HG03342 (cell line): Measurements from ENCODE around the gene ITSN1.
"Not testable (repeated sequence)": the region's sequence is repeated elsewhere in the genome, so short reads cannot be mapped to it uniquely, and the experiment has no call there.

Experiments
- ATAC-seq: cut with Tn5 transposase; IDR thresholded peaks from one replicate; pipeline ENCODE4 v1.9.1; 2021; ENCODE audit warnings: mild to moderate bottlenecking, moderate library complexity; ENCODE audit not compliant: unreplicated experiment

ITSN1 gene

DNA sequence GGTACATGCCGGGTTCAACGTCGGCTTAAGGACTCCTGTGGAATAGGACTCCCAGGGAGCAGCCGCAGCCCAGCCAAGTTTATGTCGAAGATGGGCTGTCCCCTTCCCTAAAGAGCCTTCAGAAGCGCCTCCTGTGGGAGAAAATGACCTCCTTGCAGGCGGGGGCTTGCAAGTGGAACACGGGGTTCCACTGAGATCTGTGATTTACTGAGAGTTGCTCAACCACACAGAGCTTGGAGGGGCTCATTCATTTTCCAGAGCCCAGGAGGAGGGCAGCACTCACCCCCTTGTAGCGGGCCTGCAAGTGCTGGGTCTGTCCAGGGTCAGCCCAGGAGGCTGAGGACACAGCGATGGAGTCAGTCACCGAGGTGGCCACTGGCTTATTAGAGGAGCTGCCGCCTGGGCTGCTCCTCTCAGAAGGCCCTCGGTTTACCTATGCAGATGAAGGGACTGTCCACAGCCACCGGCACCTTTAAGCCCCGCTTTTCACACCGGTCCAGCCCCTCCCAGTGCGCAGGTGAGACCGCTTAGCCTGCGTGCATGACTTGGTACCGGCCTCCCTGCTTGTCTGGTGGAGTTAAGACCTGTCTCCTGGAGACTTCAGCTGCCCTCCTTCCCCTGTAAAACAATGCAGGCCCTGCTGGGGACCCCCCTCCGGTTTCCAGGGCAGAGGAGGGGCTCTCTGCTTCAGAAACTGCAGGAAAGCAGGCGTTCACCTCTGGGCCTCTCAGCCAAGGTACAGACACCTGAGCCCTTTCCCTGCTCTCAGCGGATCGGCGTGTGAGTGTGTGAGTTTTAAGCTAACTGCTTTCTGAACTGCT, 215.8 kb downstream of the ITSN1 start:
- ATAC-seq, result no peak

DNA sequence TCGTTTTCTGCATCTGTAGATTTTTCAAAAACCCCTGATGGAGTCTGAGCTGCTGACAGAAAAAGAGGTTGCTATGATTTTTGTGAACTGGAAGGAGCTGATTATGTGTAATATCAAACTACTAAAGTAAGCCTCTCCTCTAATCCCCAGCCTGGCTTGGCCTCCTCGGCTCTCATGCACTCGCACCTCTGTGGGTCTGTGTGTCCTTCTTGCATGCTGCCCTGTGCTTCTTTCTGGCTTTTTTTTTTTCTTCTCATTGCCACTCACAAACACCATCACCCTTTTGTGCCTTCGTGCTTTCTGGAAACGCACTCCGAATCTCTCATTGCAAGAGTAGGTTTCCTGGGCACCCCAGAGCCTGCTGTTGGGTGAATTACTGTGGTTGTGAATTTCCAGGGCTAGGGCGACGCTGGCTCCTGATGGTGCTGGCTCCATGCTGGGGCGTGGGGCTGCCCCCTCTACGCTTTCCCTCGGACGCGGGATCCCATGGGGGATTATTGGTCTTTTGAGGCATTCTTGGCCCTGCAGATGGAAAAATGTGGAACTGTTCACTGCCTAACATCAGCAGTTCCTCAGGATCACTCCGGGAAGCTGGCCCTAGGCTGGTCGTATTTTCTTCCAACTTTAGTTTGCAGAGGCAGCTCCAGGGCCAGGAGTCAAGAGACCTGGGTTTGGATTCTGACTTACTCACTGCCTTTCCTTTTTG, 216.5 kb downstream of the ITSN1 start:
- ATAC-seq, result no peak

DNA sequence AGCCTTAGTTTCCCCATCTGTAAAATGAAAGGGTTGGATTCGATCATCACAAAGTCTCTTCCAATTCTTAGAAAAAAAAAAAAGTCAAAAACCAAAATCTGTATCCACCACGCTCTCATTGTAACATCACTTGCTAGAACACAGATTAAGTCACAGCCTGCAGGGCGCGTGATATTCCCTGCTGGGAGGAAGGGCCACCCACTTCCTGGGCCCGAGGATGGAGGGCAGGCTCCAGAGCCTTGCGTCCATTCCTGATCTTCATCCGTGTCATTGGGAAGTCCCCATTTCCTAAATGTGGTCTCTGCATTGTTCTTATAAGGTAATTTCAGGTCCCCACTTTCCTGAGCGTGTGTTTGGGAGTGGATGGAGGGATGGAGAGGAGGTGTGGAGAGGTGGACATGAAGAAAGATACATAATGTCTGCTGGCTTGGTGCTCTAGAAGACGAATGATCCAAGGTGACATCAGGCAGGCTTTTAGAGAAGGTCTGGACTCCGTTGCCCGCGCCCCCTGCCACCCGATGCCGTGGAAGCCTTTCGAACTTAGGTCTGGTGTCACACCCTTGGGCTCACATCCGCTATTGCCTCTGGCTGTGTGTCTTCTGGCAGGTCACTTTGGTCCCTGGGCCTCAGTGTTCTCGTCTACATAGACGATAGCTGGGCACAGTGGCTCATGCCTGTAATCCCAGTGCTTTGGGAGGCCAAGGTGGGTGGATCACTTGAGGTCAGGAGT, 217.2 kb downstream of the ITSN1 start:
- ATAC-seq, result no peak

DNA sequence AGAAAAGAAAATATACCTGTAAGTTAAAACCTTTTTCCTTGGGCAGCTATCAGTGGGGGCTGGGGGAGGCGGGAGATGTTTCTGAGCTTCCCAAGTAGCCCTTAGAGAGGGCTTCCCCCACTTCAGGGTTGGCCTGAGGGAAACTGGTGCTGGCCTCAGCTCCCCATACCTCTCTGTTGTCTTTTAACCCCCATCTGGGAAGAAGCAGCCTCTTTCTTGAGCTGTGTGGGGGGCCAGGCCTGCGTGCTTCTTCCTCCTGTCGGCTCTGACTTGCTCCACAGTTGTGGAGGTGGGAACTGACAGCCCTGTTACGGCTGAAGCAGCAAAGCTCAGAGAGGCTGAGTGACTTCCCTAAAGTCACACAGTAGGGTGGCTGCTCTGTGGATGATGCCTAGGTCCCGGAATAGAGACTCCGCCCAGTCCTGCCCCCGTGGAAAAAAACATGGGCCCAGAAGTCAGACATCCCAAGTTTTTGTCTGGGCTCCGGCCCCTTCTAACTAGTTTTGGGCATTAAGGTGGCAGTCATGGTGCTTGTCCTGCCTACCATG, 218.1 kb downstream of the ITSN1 start:
- no peak for ATAC-seq

DNA sequence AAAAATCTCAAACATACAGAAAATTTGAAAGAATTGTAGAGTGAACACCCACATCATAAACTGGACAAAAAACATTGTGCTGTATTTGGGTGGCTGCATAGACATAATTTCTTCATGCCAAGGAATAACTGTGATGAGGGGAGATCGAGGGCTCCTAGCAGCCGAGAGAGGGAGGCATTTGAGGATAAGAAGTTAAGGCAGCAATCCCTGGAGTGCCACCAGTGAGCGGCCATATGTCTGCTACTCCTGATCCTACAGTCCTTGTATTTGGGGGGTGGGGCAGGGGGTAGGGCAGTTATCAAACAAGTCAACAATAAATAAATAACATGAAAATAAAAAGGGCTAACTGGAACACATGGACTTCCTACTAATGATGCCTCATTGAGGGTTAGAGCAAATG, 218.8 kb downstream of the ITSN1 start:
- no peak for ATAC-seq

DNA sequence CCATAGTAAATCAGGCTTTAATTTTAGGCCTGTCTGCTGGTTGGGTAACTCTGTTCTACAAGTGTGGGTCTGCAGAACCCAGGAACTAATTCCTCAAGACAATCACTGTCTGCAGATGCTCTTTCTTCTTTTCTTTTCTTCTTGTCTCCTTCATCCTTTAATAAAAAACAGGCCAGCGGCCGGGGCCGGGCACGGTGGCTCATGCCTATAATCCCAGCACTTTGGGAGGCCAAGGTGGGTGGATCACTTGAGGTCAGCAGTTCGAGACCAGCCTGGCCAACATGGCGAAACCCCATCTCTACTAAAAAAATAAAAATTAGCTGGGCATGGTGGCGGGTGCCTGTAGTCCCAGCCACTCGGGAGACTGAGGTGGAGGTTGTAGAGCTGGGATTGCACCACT, 220.9 kb downstream of the ITSN1 start:
- ATAC-seq, result not testable (repeated sequence)

DNA sequence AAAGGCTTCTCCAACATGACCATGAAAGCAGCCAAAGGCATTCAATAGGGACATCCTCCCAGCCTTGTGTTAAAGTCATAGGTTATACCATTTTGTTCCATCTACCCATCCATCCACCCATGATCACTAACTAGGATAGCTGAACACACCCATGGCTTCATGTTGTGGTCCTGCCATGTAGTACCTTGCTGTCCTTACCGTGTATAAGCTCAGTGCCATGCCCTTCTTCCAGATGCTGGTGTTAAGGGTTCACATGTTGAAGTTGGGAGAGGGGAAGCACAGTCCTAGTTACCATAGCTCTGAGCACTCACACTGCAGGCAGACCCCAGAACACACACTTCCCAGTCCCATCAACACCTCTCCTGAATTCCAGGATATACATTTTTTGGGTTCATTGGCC, 221.8 kb downstream of the ITSN1 start:
- no peak for ATAC-seq

DNA sequence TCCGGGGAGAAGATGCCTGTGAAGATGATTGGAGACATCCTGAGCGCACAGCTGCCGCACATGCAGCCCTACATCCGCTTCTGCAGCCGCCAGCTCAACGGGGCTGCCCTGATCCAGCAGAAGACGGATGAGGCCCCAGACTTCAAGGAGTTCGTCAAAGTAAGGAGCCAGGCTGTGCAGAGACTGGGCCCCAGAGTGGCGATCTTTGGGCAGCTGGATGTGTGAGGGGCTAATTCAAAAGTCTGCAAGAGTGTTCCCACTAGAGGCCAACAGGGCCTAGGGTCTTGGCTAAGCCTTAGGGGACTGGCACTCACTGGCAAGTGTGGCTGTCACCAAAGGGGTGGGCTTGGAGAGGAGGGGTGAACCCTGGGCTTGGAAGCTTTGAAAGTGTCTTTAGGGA, 222.9 kb downstream of the ITSN1 start:
- ATAC-seq, result no peak

DNA sequence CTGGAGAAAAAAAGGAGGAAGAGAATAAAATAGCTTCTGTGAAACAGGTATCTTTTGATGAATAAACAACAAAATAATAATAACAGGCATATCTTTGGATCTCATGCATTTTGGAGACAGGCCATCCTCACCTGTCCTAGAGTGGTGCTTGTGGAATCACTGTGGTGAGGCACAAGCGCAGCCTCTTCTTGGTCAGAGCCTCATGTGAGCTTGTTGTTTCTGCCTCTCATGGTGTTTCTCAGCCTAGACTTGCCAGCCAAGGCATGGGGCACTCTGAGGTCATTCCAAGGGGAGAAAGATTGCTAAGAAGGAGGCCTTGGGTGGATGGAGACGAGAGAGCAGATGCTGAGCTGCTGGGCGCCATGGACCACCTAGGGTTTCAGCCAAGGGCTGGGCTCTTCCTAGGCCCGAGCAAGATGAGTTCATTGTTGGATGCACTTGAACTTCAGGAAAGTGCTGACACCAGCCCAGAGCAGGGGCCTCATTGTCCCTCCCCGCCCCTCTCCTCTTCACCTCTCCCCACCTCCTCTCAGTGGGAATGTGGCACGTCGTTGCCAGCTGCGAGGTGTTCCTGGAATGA, 223.8 kb downstream of the ITSN1 start:
- no peak for ATAC-seq

DNA sequence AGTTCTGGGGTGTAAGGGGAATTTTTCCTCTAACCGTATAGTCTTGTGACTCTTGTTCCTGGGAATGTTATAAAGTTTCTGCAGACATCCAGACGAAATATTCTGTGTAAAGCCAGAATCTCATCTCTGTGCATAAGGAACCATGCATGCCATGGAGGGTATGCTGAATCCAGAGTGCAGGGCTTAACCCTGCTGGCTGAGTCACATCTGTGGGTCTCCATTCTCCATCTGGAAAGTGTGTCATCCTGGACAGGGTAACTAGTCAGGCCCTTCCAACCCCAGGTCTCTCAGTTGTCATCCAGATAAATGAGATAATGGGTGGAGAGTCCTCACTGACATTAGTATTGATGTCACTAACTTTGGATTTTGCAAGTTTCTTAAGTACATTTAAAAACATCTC, 224.5 kb downstream of the ITSN1 start:
- no peak for ATAC-seq

DNA sequence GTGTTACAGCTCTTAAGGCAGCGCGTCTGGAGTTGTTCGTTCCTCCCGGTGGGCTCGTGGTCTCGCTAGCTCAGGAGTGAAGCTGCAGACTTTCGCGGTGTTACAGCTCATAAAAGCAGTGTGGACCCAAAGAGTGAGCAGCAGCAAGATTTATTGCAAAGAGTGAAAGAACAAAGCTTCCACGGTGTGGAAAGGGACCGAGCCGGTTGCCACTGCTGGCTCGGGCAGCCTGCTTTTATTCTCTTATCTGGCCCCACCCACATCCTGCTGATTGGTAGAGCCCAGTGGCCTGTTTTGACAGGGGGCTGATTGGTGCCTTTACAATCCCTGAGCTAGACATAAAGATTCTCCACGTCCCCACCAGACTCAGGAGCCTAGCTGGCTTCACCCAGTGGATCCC, 225.6 kb downstream of the ITSN1 start:
- not testable (repeated sequence) for ATAC-seq

DNA sequence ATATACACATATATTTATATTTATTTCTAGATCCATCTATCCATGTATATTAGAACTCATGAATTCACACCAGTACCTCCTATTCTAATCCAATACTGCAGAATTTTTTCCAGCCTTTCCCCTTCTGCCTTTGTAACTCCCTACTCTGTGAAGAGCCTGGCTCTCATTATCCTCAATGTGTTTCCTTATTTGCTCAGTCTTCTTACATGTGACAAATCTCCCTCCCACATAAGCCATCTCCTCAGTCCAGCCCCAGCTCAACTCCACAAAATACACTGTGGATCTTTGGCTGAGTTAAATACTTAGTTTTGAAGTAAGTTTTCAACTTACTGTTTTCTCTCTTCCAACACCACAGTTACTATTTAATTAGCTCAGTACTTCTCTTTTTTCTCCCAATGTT, 227.6 kb downstream of the ITSN1 start:
- no peak for ATAC-seq

DNA sequence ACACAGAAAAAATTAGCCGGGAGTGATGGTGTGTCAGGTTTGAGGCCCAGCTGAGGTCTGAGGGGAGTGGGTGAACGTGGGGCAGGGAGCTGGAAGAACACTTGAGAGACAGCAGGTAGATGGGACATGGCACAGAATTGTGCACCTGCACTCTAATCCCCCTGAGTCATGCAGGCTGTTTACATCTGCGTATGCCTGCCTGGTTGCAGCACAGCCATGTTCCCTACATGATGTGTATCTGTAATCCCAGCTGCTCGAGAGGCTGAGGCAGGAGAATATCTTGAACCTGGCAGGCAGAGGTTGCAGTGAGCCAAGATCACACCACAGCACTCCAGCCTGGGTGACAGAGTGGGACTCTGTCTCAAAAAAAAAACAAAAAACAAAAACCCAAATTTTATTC, 228.5 kb downstream of the ITSN1 start:
- no peak for ATAC-seq

DNA sequence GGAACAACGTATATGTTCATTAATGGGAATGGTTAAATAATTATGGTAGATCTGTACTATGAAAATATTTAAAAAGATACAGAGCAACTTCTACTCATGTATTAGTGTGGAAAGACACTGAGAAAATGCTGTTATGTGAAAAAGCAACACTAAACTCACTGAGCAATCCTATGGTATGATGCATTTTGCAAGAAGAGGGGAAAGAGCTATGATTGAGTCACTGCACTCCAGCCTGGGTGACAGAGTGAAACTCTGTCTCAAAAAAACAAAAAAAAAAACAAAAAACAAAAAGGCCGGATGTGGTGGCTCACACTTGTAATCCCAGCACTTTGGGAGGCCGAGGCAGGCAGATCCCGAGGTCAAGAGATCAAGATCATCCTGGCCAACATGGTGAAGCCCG, 228.9 kb downstream of the ITSN1 start:
- ATAC-seq, result no peak

DNA sequence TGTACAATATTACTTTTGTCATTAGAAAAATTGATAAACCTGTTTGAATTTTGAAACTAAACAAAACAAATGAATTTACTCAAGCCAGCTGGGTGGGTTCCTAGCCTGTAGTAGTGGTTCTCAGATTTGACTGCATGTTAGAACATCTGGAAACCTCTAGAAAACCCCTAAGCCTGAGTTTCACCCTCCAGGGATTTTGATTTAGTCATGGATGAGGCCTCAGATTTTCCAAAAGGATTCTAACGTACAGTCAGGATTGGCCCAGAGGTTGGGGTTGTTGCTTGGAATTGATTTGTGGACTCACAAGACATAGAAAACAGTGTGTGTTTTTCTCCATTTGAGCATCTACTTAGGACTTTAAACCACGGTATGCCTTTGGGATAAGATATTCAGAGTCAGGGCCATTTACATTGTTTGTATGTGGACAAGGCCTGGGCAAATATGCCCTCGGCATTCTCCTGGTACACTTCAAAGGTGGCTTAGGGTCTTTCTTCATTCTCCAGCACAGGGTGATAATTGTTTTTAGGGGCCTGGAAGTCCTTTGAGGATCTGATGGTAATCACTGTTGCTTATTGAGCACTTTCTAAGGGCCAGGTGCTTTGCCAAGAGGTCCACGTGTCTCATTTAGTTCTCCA, 230.7 kb downstream of the ITSN1 start:
- ATAC-seq, result no peak

DNA sequence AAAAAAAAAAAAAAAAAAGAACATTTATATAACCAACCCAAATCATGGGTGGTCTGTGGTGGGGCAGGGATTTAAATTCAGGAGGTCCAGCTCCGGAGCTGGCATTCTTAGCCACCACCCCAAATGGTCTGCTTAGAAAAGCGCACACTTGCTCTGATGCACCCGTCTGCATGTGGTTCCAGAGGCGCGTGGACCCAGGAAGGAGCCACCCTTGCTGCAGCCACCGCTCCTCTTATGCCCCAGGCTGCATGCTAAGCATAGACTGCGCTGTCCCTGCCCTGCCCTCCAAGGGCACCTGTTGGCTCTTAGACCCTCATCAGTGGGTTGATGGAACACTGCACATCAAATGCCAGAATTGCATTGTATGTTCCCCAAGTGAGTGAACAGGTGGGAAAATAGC, 231.9 kb downstream of the ITSN1 start:
- no peak for ATAC-seq

DNA sequence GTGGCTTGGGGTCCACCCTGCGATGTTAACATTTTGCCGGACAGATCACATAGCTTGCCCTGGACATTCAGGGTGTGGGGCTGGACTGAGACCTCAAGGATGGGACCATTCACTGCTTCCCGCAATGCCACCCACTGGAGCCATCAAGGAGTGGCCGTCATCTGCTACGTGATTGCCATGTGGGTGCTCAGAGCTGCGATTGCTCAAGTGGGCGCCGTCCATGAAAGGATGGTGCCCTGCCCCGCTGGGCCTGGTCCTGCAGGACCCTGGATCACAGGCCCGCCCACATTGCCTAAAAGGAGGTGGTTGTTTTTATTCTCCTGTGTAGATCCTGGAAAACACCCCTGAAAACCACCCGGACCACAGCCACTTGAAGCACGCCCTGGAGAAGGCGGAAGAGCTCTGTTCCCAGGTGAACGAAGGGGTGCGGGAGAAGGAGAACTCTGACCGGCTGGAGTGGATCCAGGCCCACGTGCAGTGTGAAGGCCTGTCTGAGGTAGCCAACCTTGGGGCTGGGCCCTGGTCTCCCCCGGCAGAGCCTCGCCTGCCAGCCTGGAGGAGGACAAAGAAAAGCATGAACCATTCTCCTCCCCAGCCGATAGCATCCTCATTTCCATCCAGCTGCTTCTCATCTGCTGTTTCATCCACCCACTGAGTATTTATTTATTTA, 232.9 kb downstream of the ITSN1 start:
- no peak for ATAC-seq

DNA sequence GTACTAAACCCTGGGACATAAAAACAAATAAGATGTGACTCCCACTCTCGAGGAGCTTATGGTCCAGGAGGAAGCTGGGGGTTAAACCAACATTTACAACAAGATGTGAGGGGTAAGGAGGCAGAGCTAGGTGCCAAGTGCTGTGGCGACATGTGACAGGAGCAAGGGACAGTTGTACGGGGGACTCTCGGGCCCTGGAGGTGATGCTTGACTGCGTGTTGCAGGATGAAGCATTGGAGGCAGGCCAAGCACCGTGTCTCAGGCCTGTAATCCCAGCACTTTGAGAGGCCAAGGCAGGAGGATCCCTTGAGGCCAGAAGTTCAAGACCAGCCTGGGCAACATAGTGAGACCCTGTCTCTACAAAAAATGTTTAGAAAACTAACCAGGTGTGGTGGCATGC, 236.5 kb downstream of the ITSN1 start:
- ATAC-seq, result no peak

DNA sequence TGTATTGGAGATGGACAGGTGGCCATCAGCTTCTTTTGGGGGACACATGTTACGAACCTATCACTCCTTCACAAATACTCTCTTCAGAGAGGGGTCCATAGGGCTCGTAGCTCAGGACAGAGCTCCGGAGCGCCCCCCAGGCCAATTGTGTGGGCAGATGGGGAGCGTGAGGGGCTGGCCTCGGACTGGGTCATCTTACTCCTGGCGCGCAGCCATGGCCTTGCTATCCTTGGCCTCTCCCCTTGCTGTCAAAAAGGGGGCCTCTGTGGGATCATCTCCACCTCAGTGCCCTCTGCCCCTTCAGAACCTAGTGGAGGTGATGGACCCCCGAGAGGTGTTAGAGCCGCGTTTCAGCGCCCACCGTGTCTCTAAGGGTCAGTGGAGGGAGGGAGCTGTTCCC, 238.3 kb downstream of the ITSN1 start:
- ATAC-seq, result no peak
